BLaER1 (cell line): ENCODE data around the gene SHISA6.
"Not testable (repeated sequence)": the region's sequence is repeated elsewhere in the genome, so short reads cannot be mapped to it uniquely, and the experiment has no call there.

Source experiments
- H3K27ac ChIP-seq: shearing (Covaris generic); formaldehyde crosslinking; 2 replicates; pipeline ENCODE4 v1.8.1; 2022
- H3K27me3 ChIP-seq: shearing (Covaris generic); formaldehyde crosslinking; 2 replicates; pipeline ENCODE4 v1.8.1; 2022
- H3K36me3 ChIP-seq: shearing (Covaris generic); formaldehyde crosslinking; 2 replicates; pipeline ENCODE4 v1.8.1; 2022
- H3K4me1 ChIP-seq: shearing (Covaris generic); formaldehyde crosslinking; 2 replicates; pipeline ENCODE4 v1.8.1; 2022
- H3K4me2 ChIP-seq: shearing (Covaris generic); formaldehyde crosslinking; 2 replicates; pipeline ENCODE4 v1.8.1; 2022
- H3K4me3 ChIP-seq: shearing (Covaris generic); formaldehyde crosslinking; 2 replicates; pipeline ENCODE4 v1.8.1; 2022
- H3K9ac ChIP-seq: shearing (Covaris generic); formaldehyde crosslinking; 2 replicates; pipeline ENCODE4 v1.8.1; 2022
- H3K9me3 ChIP-seq: shearing (Covaris generic); formaldehyde crosslinking; 2 replicates; pipeline ENCODE4 v1.8.1; 2022
- H4K20me1 ChIP-seq: shearing (Covaris generic); formaldehyde crosslinking; 2 replicates; pipeline ENCODE4 v1.8.1; 2022
- Cebpa-rat ChIP-seq: shearing (Covaris generic); IDR thresholded peaks from 2 replicates; pipeline ENCODE4 v1.8.1; 2022

The SHISA6 gene

GRCh38 chr17:11309850-11310249, 68.8 kb downstream of the SHISA6 start:
- no peaks in the 10 kb centered on the region for H3K9me3 ChIP-seq
- no peak overlapping the region for H3K9ac ChIP-seq
- no peak overlapping the region for H3K4me2 ChIP-seq
- H4K20me1 ChIP-seq: no peaks in the 10 kb centered on the region
- H3K27me3 ChIP-seq: no peaks in the 10 kb centered on the region
- H3K27ac ChIP-seq: no peak overlapping the region
- no peaks in the 10 kb centered on the region for H3K4me1 ChIP-seq
- TF ChIP-seq Cebpa-rat: no peak
- no peak overlapping the region for H3K4me3 ChIP-seq
- H3K36me3 ChIP-seq: no peaks in the 10 kb centered on the region

- not testable (repeated sequence) for H3K27me3 ChIP-seq, H3K36me3 ChIP-seq, H3K4me2 ChIP-seq, H3K9me3 ChIP-seq, H3K4me1 ChIP-seq, H4K20me1 ChIP-seq, H3K4me3 ChIP-seq, H3K9ac ChIP-seq, H3K27ac ChIP-seq
These were observed 75.4 kb downstream of the SHISA6 start for GRCh38 chr17:11316451-11316850.

GRCh38 chr17:11318207-11318606, 77.2 kb downstream of the SHISA6 start:
- no peaks in the 10 kb centered on the region for H4K20me1 ChIP-seq
- H3K27me3 ChIP-seq: no peaks in the 10 kb centered on the region
- TF ChIP-seq Cebpa-rat: no peak
- no peak overlapping the region for H3K9ac ChIP-seq
- H3K4me2 ChIP-seq: no peak overlapping the region
- no peaks in the 10 kb centered on the region for H3K4me1 ChIP-seq
- no peak overlapping the region for H3K27ac ChIP-seq
- H3K9me3 ChIP-seq: no peaks in the 10 kb centered on the region
- no peaks in the 10 kb centered on the region for H3K36me3 ChIP-seq
- H3K4me3 ChIP-seq: no peak overlapping the region

- Histone ChIP-seq H3K27ac (no peak overlapping the region), H3K4me2 (no peak overlapping the region), H3K4me3 (no peak overlapping the region), H4K20me1 (no peaks in the 10 kb centered on the region), H3K4me1 (peaks cover 8% of the 10 kb centered on the region; the same call in 1 of the 2 replicates), H3K9me3 (no peaks in the 10 kb centered on the region), H3K27me3 (no peaks in the 10 kb centered on the region), H3K9ac (no peak overlapping the region), H3K36me3 (no peaks in the 10 kb centered on the region)
- no peak for TF ChIP-seq Cebpa-rat
These were observed 78.9 kb downstream of the SHISA6 start for GRCh38 chr17:11319894-11320293.

GRCh38 chr17:11324021-11324420, 83.0 kb downstream of the SHISA6 start:
- TF ChIP-seq Cebpa-rat: no peak
- Histone ChIP-seq H4K20me1 (no peaks in the 10 kb centered on the region), H3K27ac (no peak overlapping the region), H3K4me1 (peaks cover 8% of the 10 kb centered on the region; the same call in 1 of the 2 replicates), H3K27me3 (no peaks in the 10 kb centered on the region), H3K36me3 (no peaks in the 10 kb centered on the region), H3K9me3 (no peaks in the 10 kb centered on the region), H3K4me2 (0 out of 2 replicates have a peak overlapping the region, but pooled peaks have one; percentile 17), H3K4me3 (no peak overlapping the region), H3K9ac (no peak overlapping the region)

- Histone ChIP-seq H3K9ac (no peak overlapping the region), H4K20me1 (no peaks in the 10 kb centered on the region), H3K4me1 (peaks cover 8% of the 10 kb centered on the region; the same call in 1 of the 2 replicates), H3K4me3 (no peak overlapping the region), H3K27ac (no peak overlapping the region), H3K9me3 (no peaks in the 10 kb centered on the region), H3K36me3 (no peaks in the 10 kb centered on the region), H3K27me3 (no peaks in the 10 kb centered on the region), H3K4me2 (no peak overlapping the region)
- TF ChIP-seq Cebpa-rat: no peak
These were observed 83.9 kb downstream of the SHISA6 start for GRCh38 chr17:11324846-11325420.

- H4K20me1 ChIP-seq: no peaks in the 10 kb centered on the region
- no peak overlapping the region for H3K27ac ChIP-seq
- no peak overlapping the region for H3K4me3 ChIP-seq
- H3K27me3 ChIP-seq: no peaks in the 10 kb centered on the region
- no peaks in the 10 kb centered on the region for H3K36me3 ChIP-seq
- no peak overlapping the region for H3K4me2 ChIP-seq
- no peaks in the 10 kb centered on the region for H3K9me3 ChIP-seq
- H3K4me1 ChIP-seq: peaks cover 8% of the 10 kb centered on the region; the same call in 1 of the 2 replicates
- H3K9ac ChIP-seq: no peak overlapping the region
- TF ChIP-seq Cebpa-rat: no peak
These were observed 85.5 kb downstream of the SHISA6 start for GRCh38 chr17:11326492-11326891.

GRCh38 chr17:11328770-11329169, 87.8 kb downstream of the SHISA6 start:
- no peak for TF ChIP-seq Cebpa-rat
- H3K4me3 ChIP-seq: no peak overlapping the region
- no peak overlapping the region for H3K9ac ChIP-seq
- H3K27me3 ChIP-seq: no peaks in the 10 kb centered on the region
- peaks cover 6% of the 10 kb centered on the region; the same call in 1 of the 2 replicates for H3K4me1 ChIP-seq
- no peaks in the 10 kb centered on the region for H4K20me1 ChIP-seq
- H3K27ac ChIP-seq: no peak overlapping the region
- no peak overlapping the region for H3K4me2 ChIP-seq
- no peaks in the 10 kb centered on the region for H3K36me3 ChIP-seq
- H3K9me3 ChIP-seq: no peaks in the 10 kb centered on the region

- TF ChIP-seq Cebpa-rat: no peak
- H3K27ac ChIP-seq: no peak overlapping the region
These were observed 89.0 kb downstream of the SHISA6 start for GRCh38 chr17:11330006-11330405.

GRCh38 chr17:11330826-11331225, 89.8 kb downstream of the SHISA6 start:
- H3K4me3 ChIP-seq: no peak overlapping the region
- H3K27ac ChIP-seq: no peak overlapping the region
- no peak overlapping the region for H3K9ac ChIP-seq
- no peaks in the 10 kb centered on the region for H3K9me3 ChIP-seq
- no peaks in the 10 kb centered on the region for H3K4me1 ChIP-seq
- no peak for TF ChIP-seq Cebpa-rat
- no peak overlapping the region for H3K4me2 ChIP-seq
- no peaks in the 10 kb centered on the region for H3K27me3 ChIP-seq
- no peaks in the 10 kb centered on the region for H3K36me3 ChIP-seq
- H4K20me1 ChIP-seq: no peaks in the 10 kb centered on the region

More at GRCh38 chr17:11330006-11330405, 89.0 kb downstream of the SHISA6 start:
- Histone ChIP-seq H3K4me2 (no peak overlapping the region), H3K4me3 (no peak overlapping the region), H3K4me1 (no peaks in the 10 kb centered on the region), H3K27me3 (no peaks in the 10 kb centered on the region), H3K9me3 (no peaks in the 10 kb centered on the region), H3K36me3 (no peaks in the 10 kb centered on the region), H4K20me1 (no peaks in the 10 kb centered on the region), H3K9ac (no peak overlapping the region)
